ENCODE measurements around the gene NRIP1.

GRCh38 chr21:15084668-15085067 is 19.9 kb upstream of the NRIP1 start:
- TF ChIP-seq CTCF (IDR thresholded peaks at IDR 0.05 in 8 of 11, conservative IDR thresholded peaks at IDR 0.05 in 3 of 11) (no peak), POLR2A (IDR thresholded peaks at IDR 0.05) (no peak), POLR2AphosphoS5 (IDR thresholded peaks at IDR 0.05) (no peak)

Measured in spleen (tissue), 7 donors.